Stimulated activated CD4-positive, alpha-beta T cell treated with anti-CD3 and anti-CD28 coated beads, Interleukin-1b, Interleukin-23, amount 100 ng/mL, for 24 hours (primary cell): ENCODE measurements around the gene DHCR24.

Experiments used
- DNase-seq, 4 experiments: peaks; one replicate each; pipeline ENCODE4 v3.0.0-alpha.2; 2020; ENCODE audit warnings: low read depth in 4 of 4, low spot score in 1 of 4

Gene DHCR24

GRCh38 chr1:54803761-54804470, 83.1 kb downstream of the DHCR24 start:
- no peak for DNase-seq

GRCh38 chr1:54800899-54801759, 85.9 kb downstream of the DHCR24 start, which contains the start of gene TTC22:
Gene TTC22 (minus strand): TSS chr1:54801323. CDS start chr1:54801163, 160 bp downstream.
- peak in 3 of 4 experiments; percentile 27 to 52 (median 49) for DNase-seq

GRCh38 chr1:54800041-54800898, 86.7 kb downstream of the DHCR24 start:
- no peak for DNase-seq
